ENCODE measurements around the gene EFCAB8. TPM values are rescaled to one million over a fixed set of nuclear protein-coding genes. Genes with fewer than 3 reads are reported as not detected.
"Not testable (repeated sequence)": the region's sequence is repeated elsewhere in the genome, so short reads cannot be mapped to it uniquely, and the experiment has no call there.

EFCAB8 gene
- total RNA-seq, 2 donors from 2014 or later: 0.11 TPM; not detected in 1

DNA sequence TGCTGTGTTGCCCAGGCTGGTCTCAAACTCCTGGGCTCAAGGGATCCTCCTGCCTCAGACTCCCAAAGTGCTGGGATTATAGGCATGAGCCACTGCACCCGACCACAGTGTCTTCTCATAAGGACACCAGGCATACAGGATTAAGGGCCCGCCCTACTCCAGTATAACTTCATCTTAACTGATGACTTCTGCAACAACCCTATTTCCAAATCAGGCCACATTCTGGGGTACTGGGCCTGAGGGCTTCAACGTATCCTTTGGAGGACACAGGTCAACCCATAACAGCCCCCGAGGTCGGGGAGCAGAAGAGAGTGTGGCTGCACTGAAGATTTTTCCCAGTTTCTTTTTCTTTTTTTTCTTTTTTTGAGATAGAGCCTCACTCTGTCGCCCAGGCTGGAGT, 105.9 kb downstream of the EFCAB8 start:
- ATAC-seq (no peak), DNase-seq (no peak)
- intact Hi-C loops (cut with DNase I, micrococcal nuclease): no loop called here

DNA sequence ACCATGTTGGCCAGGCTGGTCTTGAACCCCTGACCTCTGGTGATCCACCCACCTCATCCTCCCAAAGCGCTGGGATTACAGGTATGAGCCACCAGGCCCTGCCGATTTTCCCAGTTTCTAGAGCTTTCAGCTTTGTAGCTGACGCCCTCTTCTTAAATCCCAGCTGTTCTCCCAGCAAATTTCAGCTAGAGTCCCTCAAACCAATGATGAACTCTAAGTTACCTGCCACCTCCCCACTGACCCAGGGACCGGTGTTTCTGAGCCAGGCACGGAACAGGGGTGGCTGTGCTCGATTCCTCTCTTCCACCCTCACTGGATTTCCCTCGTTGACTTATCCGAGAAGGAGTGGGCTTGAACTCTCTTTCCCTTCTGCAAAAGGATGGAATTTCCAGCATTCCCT, 106.4 kb downstream of the EFCAB8 start:
- DNase-seq (no peak), ATAC-seq (no peak)
- intact Hi-C loops (cut with DNase I, micrococcal nuclease): no loop called here

DNA sequence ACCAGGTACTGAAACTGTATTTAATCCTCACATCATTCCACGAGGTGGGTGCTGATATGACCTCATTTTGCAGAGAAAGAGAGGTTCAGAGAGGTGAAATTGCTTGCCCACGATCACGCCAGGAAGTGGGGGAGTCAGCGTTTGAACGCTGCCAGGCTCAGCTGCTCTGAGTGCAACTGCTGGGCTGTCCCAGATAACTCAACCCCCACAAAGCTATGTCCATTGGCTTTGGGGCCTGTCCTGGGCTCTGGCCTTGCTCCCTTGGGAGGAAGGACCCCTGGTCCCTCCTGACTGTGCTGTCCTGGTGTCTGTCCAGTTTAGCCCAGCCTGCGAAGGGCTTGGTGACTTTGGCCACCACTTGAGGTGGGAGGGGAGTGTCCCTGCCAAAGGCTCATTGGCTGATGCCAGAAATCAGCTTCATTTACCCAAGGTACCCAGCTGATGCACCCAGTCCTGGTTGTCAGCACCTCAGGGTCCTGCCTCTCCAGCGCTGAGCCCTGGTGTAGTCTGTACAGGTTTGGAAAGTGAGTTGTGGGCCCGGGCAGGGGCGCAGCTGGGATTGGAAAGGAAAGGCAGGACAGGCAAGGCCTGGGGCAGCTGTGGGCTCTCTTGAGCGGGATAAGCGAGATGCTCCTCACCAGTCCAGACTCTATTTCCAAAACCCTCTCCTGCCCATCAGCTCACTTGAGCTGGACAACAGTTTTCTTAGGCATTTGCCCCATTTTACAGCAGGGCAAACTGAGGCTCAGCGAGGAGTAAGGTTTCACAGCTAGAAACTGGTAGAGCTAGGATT, 107.1 kb downstream of the EFCAB8 start:
- ATAC-seq (no peak), DNase-seq (no peak)
- intact Hi-C loops (cut with DNase I, micrococcal nuclease): no loop called here

DNA sequence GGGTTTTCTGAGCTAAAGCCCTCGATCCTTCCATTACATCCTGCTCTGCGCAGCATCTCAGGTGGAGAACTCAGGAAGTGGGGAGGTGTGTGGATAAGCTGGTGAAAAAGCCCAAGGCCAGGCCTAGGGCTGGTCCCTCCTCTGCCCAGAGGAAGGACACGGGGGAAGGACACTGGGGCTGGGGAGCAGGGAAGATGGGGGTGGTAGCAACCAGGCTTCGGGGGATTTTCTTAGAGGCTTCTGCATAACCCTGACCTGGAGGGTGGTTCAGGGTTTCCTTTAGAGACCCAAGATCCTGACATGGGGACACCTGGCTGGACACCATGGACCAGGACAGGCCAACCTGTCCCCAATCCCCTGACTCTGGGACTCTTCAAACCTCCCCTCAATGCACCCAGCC, 107.7 kb downstream of the EFCAB8 start:
- DNase-seq: no peak
- intact Hi-C loops (cut with DNase I, micrococcal nuclease): no loop called here
- no peak for ATAC-seq

DNA sequence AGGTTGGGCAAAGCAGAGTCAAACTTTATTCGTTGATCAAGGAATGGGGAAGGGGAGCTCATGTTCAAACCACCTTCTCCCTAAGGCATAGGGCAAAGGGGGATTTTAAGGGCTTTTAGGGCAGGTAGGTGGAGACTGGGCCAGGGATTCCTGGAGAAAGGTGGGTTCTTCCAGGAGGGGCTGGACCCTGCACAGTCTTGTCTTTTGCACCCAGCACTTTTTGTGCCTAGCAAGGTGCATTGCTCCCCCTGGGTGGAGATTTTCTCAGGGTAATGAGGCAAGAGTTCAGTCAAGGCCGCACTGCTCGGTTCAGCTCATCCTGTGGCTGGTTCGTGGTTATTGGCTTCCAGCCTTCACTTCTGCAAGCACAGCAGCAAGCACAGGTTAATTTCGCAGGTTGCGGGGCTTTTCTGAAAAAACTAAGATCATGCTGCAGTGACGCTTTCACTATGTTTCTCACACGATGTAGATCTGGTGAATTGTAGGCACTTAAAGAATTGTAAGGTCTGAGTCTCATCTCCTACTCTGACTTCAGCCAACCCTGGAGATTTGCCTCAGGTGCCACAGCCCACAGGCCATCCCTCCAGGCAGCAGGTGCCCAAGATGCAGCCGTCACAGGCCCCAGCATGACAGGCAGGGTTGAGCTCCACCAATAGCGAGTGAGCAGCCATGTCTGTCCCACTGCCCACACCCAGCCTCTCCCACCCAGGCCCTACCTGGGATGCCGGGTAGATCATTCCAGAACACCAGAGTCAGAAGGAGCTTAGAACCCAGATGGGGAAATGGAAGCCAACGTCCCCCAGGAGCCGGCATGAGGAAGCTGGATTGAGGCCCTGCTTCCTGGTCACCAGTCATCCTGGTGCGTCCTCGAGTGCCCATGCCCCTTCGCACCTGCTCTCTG, 108.4 kb downstream of the EFCAB8 start:
- no peak for ATAC-seq

DNA sequence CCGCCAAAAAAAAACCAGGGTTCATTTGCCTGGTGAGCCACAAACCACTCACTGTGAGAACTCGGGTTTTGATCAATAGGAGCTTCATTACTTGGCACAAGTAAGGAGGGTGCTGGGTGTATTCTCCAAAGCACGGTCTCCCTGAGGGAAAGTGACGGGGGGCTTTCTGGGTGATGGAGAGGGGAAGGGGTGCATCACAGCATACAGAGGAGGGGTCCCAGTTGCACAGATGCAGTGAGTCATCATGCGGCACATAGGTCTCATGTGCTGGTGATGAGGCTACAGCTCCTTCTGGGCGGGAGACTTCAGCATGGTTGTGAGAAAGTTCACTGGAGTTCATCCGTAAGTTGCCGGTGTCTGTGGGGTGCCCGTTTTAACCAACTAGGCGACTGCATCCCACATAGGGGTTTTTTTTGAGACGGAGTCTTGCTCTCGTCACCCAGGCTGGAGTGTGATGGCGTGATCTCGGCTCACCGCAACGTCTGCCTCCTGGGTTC, 109.3 kb downstream of the EFCAB8 start:
- intact Hi-C loops (cut with DNase I, micrococcal nuclease): no loop called here
- DNase-seq (no peak), ATAC-seq (no peak)

More for the DNA sequence above, 108.4 kb downstream of the EFCAB8 start:
- intact Hi-C loops (cut with DNase I, micrococcal nuclease): no loop called here
- no peak for DNase-seq

DNA sequence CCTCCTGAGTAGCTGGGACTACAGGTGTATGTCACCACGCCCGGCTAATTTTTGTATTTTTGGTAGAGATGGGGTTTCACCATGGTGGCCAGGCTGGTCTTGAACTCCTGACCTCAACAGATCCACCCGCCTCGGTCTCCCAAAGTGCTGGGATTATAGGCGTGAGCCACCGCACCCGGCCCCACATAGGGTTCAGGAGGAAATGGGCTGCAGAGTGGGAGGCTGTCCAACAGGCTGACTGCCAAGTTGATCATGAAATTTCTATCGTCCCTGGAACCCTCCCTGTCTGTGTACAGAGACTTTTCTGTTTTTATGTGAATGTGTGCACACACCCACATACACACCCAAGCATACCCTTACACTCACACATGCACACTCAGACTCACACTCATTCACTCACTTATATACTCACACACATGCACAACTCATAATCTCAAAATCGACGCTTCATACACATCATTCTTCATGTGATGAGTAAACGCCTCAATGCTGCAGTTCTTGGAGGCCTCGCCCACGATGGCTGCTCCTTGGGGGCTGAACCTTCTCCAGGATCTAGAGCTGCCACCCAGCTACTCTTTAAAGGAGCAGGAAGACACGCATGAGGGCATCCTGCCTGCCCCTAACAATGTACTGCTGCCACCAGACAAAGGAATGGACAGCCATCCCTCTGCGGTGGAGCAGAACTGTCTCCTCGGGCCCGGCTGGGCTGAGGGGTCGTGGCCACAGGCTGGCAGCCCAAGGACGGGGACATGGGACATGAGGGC, 109.9 kb downstream of the EFCAB8 start:
- intact Hi-C loops (cut with DNase I, micrococcal nuclease): no loop called here
- ATAC-seq (no peak), DNase-seq (no peak)

DNA sequence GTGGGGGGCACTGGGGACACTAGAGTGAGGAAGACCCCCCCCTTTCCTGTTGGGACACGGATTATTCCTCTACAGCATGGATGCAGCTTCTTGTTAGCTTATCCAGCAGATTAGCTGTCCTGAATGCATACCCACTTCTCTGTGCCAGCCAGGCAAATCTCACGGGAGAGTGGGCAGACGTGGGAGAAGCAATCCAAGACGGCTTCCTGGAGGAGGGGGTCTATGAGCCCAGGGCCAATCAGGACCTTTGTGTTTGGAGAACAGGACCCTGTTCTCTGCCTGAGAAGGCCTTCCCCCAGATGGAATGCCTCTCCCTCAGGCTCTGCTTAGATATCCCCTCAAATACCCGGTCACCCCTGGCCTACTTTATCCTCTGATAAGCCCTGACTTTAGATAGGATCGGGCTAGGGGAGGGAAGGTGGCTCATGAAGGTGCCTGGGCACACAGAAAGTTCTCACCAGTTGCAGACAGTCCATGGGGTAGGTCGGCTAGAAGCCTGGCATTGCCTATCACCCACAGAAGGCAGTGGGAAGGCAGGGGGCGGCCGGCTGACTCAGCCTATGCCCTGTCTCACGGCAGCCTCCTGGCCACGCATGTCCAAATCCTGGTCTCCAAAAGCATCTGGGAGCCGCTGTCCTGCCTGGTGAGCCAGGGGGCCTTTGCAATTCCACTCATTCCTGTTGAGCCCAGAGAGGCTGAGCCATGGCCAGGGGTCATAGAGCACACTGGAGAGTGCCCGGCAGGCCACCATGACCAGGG, 110.8 kb downstream of the EFCAB8 start:
- no peak for ATAC-seq
- intact Hi-C loops (cut with DNase I, micrococcal nuclease): no loop called here
- DNase-seq: no peak

DNA sequence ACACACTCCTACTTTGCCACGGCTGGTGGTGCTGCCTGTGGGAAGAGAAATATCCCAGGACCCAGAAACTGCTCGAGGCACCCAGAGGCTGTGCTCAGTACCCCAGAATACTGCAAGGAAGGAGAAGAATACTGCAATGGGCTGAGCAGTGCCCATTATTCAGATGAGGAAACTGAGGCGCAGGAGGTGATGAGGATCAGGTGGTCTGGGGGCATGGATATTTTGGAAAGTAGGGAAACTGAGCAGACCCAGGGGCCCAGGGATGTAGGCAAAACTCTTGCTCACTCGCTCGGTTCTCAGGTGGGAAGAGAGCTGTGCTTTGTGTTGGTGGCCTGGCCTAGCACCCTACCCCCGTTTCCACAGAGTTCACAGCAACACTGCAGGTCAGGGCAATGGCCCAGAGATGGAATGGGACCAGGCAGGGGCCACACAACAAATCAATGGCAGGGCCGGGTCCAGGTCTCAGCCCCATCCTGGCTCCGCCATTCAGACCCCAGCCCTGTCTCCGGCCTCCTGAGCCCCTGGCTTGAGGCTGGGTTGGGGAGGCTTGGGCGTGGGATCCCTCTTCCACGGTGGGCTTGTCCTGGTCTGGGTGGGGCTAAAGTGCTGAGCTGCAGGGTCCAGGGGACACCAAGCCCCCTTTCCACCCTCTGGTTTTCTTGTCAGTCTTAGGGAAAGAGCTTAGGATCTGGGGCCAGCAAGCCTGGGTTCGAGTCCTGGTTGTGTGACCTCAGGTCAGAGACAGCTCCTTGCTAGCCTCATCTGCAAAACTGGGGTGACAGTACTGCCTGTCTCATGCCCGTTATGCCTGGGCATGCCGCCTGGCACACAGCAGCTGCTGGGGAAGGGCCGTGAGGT, 111.6 kb downstream of the EFCAB8 start:
- intact Hi-C loops (cut with DNase I, micrococcal nuclease): no loop called here
- ATAC-seq (no peak), DNase-seq (no peak)

DNA sequence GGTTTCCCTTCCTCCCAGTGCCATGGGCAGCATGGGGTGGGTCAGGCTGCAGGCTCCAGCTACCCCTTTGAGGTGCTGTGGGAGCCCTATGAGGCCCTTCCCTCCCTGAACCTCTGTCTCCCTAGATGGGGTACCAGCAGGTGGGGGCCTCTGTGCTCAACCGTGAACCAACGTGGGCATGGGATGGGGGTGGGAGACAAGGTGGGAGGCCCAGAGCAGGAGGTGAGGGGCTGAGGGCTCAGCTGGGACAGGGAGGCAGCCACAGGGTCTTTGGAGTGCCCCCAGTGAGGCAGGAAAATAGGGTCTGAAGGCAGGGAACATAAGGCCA, 112.2 kb downstream of the EFCAB8 start:
- ATAC-seq (no peak), DNase-seq (no peak)
- intact Hi-C loops (cut with DNase I, micrococcal nuclease): no loop called here

DNA sequence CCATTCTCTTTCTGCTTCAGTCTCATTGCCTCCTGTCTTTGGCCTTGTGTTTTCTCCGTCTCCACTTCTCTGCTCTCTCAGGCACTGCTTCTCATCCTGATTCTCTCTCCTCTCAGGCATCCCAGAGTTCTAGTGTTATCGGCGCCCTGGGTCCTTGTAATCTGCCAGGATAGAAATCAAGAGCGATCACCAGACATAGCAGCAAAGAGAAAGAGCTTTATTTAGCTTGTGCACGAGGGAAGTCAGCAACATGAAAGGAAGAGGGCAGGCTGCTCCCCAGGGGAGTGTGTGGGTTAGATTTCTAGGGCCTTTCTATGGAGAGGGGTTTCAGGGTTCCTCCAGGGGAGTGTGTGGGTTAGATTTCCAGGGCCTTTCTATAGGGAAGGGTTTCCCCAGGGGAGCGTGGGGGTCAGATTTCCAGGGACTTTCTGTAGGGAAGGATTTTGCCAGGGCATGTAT, 113.0 kb downstream of the EFCAB8 start:
- ATAC-seq: no peak
- intact Hi-C loops (cut with DNase I, micrococcal nuclease): no loop called here
- no peak for DNase-seq

DNA sequence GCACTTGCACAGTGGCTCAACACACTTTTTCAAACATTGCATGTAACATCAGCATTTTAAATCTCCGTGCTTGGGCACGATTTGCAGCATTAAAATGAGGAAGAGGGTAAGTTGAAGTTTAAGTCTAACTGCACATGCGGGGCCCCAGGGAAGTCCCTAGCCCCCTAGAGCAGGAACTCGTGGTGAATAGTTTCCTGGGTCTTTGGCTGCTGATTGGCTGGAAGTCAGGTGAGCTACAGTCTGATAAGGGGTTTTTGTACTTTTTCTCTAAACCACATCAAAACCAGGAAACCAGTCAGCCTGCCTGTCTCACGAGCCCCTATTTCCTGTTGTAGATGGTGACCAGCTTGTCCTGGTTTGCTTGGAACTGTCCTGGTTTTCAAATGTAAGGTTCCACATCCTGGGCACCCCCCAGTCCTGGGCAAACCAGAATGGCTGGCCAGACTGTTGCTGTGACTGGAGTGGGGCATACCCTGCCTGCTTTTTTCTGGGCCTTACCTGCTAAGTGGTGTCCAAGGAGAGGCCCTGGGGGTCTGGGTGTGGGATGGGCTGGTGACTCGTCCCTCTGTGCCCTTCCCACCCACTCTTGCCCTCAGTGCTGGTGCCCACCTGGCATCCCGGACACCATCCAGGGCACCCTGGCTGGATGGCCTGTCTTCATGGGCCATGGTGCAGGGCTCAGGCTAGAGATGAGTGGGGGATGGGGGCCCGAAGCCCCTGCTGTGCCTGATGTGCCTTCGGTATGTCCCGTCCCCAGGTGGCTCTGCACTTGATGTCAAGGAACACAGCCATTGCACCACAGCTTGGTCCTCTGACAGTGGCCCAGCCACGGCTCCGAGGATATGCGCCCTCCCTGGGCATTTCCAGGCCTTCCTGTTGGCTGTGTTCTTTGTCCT, 113.7 kb downstream of the EFCAB8 start:
- ATAC-seq (peak; percentile 34), DNase-seq (peak in 1 of 2 donors; percentile 34)
- intact Hi-C loops (cut with DNase I, micrococcal nuclease): no loop called here

DNA sequence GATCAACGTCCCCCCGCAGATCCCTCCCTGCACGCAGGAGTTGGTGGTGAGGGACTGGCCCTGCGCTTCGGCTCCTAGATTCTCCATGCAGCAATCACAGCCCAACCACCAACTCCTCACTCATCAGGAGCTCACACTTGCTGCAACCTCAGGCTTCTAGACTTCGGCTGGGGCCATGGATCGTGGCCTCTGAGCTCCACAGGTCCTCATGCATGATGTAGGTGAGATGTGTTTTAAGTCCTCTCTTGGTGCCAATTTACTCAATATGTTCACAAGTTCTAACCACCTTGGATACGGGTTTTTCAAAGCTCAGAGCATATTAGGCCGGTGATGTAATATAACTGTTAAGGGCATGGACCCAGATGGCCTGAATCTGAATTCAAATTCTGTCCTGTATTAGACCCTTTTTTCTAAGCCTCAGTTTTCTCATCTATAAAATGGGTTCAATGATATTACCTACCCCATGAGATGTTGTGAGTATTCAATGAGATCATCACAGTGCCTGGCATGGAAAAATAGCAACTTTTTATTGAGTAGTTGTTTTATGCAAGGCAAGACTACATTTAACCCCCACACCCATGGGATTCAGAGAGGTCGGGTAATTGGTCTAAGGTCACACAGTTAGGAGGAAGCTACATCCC, 114.5 kb downstream of the EFCAB8 start:
- ATAC-seq: no peak
- DNase-seq: no peak
- intact Hi-C loops (cut with DNase I, micrococcal nuclease): no loop called here

DNA sequence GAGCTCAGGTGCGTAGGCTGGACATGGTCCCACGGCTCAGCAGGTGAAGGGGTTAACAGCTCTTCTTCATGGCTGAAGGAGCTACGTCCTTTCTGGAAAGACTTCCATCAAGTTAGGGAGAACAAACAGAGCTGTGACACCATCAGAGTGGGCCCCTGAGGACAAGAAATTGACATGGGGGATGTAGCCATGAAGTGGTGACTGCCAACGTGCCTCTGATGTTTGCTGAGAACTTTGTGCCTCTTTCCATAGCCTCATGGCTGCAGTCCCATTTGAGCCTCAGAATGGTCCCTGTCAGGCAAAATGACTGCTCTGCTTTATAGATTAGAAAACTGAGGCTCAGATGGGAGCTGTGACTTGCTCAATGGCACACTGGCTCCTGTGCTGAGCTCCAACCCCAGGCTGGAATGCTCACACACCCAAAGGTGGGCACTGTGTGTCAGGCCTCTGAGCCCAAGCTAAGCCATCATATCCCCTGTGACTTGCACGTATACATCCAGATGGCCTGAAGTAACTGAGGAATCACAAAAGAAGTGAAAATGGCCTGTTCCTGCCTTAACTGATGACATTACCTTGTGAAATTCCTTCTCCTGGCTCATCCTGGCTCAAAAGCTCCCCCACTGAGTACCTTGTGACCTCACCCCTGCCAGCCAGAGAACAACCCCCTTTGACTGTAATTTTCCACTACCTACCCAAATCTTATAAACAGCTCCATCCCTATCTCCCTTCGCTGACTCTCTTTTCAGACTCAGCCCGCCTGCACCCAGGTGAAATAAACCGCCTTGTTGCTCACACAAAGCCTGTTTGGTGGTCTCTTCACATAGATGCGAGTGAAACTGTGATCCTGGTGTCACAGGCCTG, 115.7 kb downstream of the EFCAB8 start:
- intact Hi-C loops (cut with DNase I, micrococcal nuclease); DNase-seq; ATAC-seq: not testable (repeated sequence)

DNA sequence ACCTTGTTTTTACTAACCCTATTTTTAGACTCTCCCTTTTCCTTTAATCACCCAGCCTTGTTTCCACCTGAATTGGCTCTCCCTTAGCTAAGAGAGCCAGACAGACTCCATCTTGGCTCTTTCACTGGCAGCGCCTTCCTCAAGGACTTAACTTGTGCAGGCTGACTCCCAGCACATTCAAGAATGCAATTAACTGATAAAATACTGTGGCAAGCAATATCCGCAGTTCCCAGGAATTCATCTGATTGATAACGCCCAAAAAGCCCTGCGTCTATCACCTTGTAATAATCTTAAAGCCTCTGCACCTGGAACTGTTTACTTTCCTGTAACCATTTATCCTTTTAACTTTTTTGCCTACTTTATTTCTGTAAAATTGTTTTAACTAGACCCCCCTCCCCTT, 116.4 kb downstream of the EFCAB8 start:
- DNase-seq; intact Hi-C loops (cut with DNase I, micrococcal nuclease); ATAC-seq: not testable (repeated sequence)

Measured in left colon (tissue), 2 donors.